WTC11 (cell line): ENCODE results near the gene SPSB2. TPM values are rescaled to one million over a fixed set of nuclear protein-coding genes. Genes with fewer than 3 reads are reported as not detected.

Source experiments
- ATAC-seq: fragments of 200-7000 bp; cut with Tn5 transposase; 2 replicates; pipeline ENCODE4 v1.10.0; 2021; ENCODE audit warnings: mild to moderate bottlenecking, moderate library complexity
- CTCF ChIA-PET: fragments of 300-600 bp; sonication (Branson Sonifier 250); formaldehyde crosslinking; loops from one replicate; lab custom pipeline; 2021; ENCODE audit warnings: antibody characterized with exemption; lab: Charles Lee
- POLR2A ChIA-PET: fragments of 350-600 bp; sonication (Branson Sonifier 250); formaldehyde crosslinking; loops from one replicate; lab custom pipeline; 2021; ENCODE audit warnings: antibody characterized with exemption; lab: Charles Lee
- DNase-seq: peaks from one replicate; pipeline ENCODE4 v3.0.0; 2021; ENCODE audit warnings: low spot score
- H3K27ac Mint-ChIP-seq: 2 replicates; pipeline ENCODE4 v1.8.0; 2021; ENCODE audit warnings: mixed read lengths
- H3K27me3 Mint-ChIP-seq: 2 replicates; pipeline ENCODE4 v1.8.0; 2021; ENCODE audit warnings: low read depth, mild to moderate bottlenecking, moderate library complexity, mixed read lengths
- H3K36me3 Mint-ChIP-seq: 2 replicates; pipeline ENCODE4 v1.8.0; 2021; ENCODE audit warnings: mixed read lengths
- H3K4me1 Mint-ChIP-seq: 2 replicates; pipeline ENCODE4 v1.8.0; 2022; ENCODE audit warnings: mixed read lengths
- H3K4me3 Mint-ChIP-seq: 2 replicates; pipeline ENCODE4 v1.8.0; 2021; ENCODE audit warnings: mild to moderate bottlenecking, moderate library complexity, mixed read lengths
- H3K9me3 Mint-ChIP-seq: 2 replicates; pipeline ENCODE4 v1.8.0; 2021; ENCODE audit warnings: mixed read lengths
- GRHL2 ChIP-seq: fragments of 250-450 bp; sonication (Bioruptor Pico); IDR thresholded peaks from 2 replicates; pipeline ENCODE4 v1.8.0; 2022; ENCODE audit warnings: mild to moderate bottlenecking, moderate library complexity; ENCODE audit not compliant: insufficient replicate concordance, severe bottlenecking
- GTF2I ChIP-seq: fragments of 250-450 bp; sonication (Bioruptor Pico); conservative IDR thresholded peaks from 2 replicates; pipeline ENCODE4 v1.4.0; 2021; ENCODE audit warnings: mild to moderate bottlenecking
- IRF2 ChIP-seq: sonication (generic); formaldehyde crosslinking; IDR thresholded peaks from 2 replicates; pipeline ENCODE4 v1.8.0; 2022; ENCODE audit warnings: low read depth, missing genetic modification reagents, borderline replicate concordance
- MYBL2 ChIP-seq: sonication (generic); formaldehyde crosslinking; IDR thresholded peaks from 2 replicates; pipeline ENCODE4 v1.8.1; 2023; ENCODE audit warnings: mild to moderate bottlenecking, moderate library complexity, missing genetic modification reagents
- NFE2L1 ChIP-seq: sonication (generic); formaldehyde crosslinking; IDR thresholded peaks from 2 replicates; pipeline ENCODE4 v1.8.1; 2023; ENCODE audit warnings: missing genetic modification reagents
- NR1H2 ChIP-seq: sonication (generic); formaldehyde crosslinking; IDR thresholded peaks from 2 replicates; pipeline ENCODE4 v1.9.0; 2021; ENCODE audit warnings: mild to moderate bottlenecking, moderate library complexity, missing genetic modification reagents
- PRRX2 ChIP-seq: fragments of 250-450 bp; sonication (Bioruptor Pico); IDR thresholded peaks from 2 replicates; pipeline ENCODE4 v1.8.0; 2021; ENCODE audit warnings: mild to moderate bottlenecking
- RORB ChIP-seq: fragments of 250-450 bp; sonication (Bioruptor Pico); IDR thresholded peaks from 2 replicates; pipeline ENCODE4 v1.9.0; 2021; ENCODE audit warnings: mild to moderate bottlenecking
- SMAD3 ChIP-seq: sonication (generic); formaldehyde crosslinking; IDR thresholded peaks from 2 replicates; pipeline ENCODE4 v1.8.0; 2022; ENCODE audit warnings: missing genetic modification reagents, mild to moderate bottlenecking, borderline replicate concordance
- TCF7 ChIP-seq: sonication (generic); formaldehyde crosslinking; IDR thresholded peaks from 2 replicates; pipeline ENCODE4 v1.8.0; 2022; ENCODE audit warnings: mild to moderate bottlenecking, low read depth, missing genetic modification reagents, moderate library complexity
- ZBTB21 ChIP-seq: sonication (generic); formaldehyde crosslinking; IDR thresholded peaks from 2 replicates; pipeline ENCODE4 v1.8.1; 2023; ENCODE audit warnings: mild to moderate bottlenecking, missing genetic modification reagents, borderline replicate concordance
- ZNF263 ChIP-seq: sonication (generic); formaldehyde crosslinking; IDR thresholded peaks from 2 replicates; pipeline ENCODE4 v1.8.1; 2022; ENCODE audit warnings: low read depth, mild to moderate bottlenecking, moderate library complexity, missing genetic modification reagents
- ZNF396 ChIP-seq: fragments of 250-450 bp; sonication (Bioruptor Pico); IDR thresholded peaks from 2 replicates; pipeline ENCODE4 v1.8.0; 2021; ENCODE audit warnings: mild to moderate bottlenecking, moderate library complexity, borderline replicate concordance
- ZNF671 ChIP-seq: fragments of 250-450 bp; sonication (Bioruptor Pico); IDR thresholded peaks from 2 replicates; pipeline ENCODE4 v1.8.0; 2021; ENCODE audit warnings: mild to moderate bottlenecking
- total RNA-seq: library from RNA; stranded (reverse); gene quantifications from 3 replicates; pipeline ENCODE4 v1.2.3, GENCODE V29; 2021
- TF ChIP-seq, protein P1 (sequence below): sonication (generic); formaldehyde crosslinking; IDR thresholded peaks from 2 replicates; pipeline ENCODE4 v1.8.0; 2022; ENCODE audit warnings: mild to moderate bottlenecking, missing genetic modification reagents
- TF ChIP-seq, protein P2 (sequence below): fragments of 250-450 bp; sonication (Bioruptor Pico); IDR thresholded peaks from 2 replicates; pipeline ENCODE4 v1.9.0; 2021; ENCODE audit warnings: mild to moderate bottlenecking
- TF ChIP-seq, protein P3 (sequence below): fragments of 250-450 bp; sonication (Bioruptor Pico); IDR thresholded peaks from 2 replicates; pipeline ENCODE4 v2.1.2; 2022; ENCODE audit warnings: mild to moderate bottlenecking, moderate library complexity
- TF ChIP-seq, protein P4 (sequence below): sonication (generic); formaldehyde crosslinking; IDR thresholded peaks from 2 replicates; pipeline ENCODE4 v1.8.1; 2022; ENCODE audit warnings: low read depth, missing genetic modification reagents, borderline replicate concordance
- TF ChIP-seq, protein P5 (sequence below): sonication (generic); formaldehyde crosslinking; IDR thresholded peaks from 2 replicates; pipeline ENCODE4 v1.8.0; 2023; ENCODE audit warnings: missing genetic modification reagents
- TF ChIP-seq, protein P6 (sequence below): sonication (generic); formaldehyde crosslinking; IDR thresholded peaks from 2 replicates; pipeline ENCODE4 v1.8.1; 2023; ENCODE audit warnings: mild to moderate bottlenecking, missing genetic modification reagents
- TF ChIP-seq, protein P7 (sequence below): sonication (generic); formaldehyde crosslinking; IDR thresholded peaks from 2 replicates; pipeline ENCODE4 v1.8.0; 2023; ENCODE audit warnings: mild to moderate bottlenecking, missing genetic modification reagents

Gene SPSB2
- total RNA-seq, 1 experiment from 2014 or later = 25.5 TPM

DNA sequence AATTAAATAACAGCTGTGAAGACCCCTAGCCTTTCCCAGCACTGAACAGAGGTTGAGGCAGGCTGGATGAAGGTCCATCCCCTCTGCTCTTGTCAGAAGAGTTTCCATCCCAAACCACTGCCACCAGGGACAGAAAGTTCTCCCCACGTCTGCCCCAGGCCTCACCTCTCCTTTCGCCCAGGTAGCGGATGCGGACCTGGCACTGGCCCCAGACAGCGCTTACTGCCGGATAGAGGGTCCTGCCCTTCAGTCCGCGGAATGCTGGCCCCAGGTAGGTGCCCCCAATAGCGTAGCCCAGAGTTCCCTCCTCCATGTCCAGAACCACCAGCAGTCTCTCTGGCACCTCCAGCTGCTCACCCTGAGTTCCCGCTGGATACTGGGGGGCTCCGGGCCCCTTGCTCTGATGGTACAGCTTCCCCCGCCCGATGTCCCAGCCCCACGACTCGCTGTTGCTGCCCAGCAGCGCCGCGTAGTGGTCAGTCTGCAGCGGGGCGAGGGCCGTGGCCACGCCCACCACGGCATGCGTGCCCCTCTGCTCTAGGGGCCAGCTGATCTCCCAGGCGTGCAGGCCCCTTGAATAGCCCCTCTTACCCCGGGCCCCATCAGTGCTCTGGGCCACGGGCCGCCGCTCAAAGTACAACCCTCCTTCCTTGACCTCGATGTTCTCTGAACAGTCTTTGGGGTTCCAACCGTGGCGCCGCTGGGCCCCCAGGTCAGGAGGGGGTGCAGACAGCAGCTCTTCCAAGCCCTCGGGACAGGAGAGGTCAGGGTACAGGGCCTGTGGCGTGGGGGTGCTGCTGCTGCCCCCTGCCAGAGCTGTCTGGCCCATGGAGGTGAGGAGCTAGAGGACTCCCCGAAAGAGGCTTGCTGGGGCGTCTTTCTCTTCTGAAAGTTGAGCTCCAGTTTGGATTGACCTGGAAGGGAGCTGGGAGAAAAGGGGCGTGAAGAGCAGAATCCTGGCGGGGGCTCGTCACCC, 742 bp downstream of the SPSB2 start (continued):
- TF ChIP-seq, protein P1, sequence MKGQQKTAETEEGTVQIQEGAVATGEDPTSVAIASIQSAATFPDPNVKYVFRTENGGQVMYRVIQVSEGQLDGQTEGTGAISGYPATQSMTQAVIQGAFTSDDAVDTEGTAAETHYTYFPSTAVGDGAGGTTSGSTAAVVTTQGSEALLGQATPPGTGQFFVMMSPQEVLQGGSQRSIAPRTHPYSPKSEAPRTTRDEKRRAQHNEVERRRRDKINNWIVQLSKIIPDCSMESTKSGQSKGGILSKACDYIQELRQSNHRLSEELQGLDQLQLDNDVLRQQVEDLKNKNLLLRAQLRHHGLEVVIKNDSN (CRISPR knock-in tag) = peak; percentile 52; the same call in 1 of the 2 replicates
- TF ChIP-seq IRF2 (CRISPR knock-in tag) (no peak), ZNF396 (CRISPR knock-in tag) (no peak), MYBL2 (CRISPR knock-in tag) (no peak), PRRX2 (CRISPR knock-in tag) (peak; percentile 15; the same call in 1 of the 2 replicates), ZNF263 (CRISPR knock-in tag) (no peak), GTF2I (CRISPR knock-in tag) (no peak), ZNF671 (CRISPR knock-in tag) (0 out of 2 replicates have a peak, but pooled peaks have one; percentile 13), ZBTB21 (CRISPR knock-in tag) (peak; percentile 26; the same call in 1 of the 2 replicates)
- TF ChIP-seq, protein P2, sequence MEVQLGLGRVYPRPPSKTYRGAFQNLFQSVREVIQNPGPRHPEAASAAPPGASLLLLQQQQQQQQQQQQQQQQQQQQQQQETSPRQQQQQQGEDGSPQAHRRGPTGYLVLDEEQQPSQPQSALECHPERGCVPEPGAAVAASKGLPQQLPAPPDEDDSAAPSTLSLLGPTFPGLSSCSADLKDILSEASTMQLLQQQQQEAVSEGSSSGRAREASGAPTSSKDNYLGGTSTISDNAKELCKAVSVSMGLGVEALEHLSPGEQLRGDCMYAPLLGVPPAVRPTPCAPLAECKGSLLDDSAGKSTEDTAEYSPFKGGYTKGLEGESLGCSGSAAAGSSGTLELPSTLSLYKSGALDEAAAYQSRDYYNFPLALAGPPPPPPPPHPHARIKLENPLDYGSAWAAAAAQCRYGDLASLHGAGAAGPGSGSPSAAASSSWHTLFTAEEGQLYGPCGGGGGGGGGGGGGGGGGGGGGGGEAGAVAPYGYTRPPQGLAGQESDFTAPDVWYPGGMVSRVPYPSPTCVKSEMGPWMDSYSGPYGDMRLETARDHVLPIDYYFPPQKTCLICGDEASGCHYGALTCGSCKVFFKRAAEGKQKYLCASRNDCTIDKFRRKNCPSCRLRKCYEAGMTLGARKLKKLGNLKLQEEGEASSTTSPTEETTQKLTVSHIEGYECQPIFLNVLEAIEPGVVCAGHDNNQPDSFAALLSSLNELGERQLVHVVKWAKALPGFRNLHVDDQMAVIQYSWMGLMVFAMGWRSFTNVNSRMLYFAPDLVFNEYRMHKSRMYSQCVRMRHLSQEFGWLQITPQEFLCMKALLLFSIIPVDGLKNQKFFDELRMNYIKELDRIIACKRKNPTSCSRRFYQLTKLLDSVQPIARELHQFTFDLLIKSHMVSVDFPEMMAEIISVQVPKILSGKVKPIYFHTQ (CRISPR knock-in tag) = no peak
- TF ChIP-seq, protein P3, sequence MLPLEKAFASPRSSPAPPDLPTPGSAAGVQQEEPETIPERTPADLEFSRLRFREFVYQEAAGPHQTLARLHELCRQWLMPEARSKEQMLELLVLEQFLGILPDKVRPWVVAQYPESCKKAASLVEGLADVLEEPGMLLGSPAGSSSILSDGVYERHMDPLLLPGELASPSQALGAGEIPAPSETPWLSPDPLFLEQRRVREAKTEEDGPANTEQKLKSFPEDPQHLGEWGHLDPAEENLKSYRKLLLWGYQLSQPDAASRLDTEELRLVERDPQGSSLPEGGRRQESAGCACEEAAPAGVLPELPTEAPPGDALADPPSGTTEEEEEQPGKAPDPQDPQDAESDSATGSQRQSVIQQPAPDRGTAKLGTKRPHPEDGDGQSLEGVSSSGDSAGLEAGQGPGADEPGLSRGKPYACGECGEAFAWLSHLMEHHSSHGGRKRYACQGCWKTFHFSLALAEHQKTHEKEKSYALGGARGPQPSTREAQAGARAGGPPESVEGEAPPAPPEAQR = no peak
- TF ChIP-seq, protein P4, sequence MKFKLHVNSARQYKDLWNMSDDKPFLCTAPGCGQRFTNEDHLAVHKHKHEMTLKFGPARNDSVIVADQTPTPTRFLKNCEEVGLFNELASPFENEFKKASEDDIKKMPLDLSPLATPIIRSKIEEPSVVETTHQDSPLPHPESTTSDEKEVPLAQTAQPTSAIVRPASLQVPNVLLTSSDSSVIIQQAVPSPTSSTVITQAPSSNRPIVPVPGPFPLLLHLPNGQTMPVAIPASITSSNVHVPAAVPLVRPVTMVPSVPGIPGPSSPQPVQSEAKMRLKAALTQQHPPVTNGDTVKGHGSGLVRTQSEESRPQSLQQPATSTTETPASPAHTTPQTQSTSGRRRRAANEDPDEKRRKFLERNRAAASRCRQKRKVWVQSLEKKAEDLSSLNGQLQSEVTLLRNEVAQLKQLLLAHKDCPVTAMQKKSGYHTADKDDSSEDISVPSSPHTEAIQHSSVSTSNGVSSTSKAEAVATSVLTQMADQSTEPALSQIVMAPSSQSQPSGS = no peak
- TF ChIP-seq, protein P5, sequence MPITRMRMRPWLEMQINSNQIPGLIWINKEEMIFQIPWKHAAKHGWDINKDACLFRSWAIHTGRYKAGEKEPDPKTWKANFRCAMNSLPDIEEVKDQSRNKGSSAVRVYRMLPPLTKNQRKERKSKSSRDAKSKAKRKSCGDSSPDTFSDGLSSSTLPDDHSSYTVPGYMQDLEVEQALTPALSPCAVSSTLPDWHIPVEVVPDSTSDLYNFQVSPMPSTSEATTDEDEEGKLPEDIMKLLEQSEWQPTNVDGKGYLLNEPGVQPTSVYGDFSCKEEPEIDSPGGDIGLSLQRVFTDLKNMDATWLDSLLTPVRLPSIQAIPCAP (CRISPR knock-in tag) = no peak
- TF ChIP-seq, all 79 proteins: peak for 25

DNA sequence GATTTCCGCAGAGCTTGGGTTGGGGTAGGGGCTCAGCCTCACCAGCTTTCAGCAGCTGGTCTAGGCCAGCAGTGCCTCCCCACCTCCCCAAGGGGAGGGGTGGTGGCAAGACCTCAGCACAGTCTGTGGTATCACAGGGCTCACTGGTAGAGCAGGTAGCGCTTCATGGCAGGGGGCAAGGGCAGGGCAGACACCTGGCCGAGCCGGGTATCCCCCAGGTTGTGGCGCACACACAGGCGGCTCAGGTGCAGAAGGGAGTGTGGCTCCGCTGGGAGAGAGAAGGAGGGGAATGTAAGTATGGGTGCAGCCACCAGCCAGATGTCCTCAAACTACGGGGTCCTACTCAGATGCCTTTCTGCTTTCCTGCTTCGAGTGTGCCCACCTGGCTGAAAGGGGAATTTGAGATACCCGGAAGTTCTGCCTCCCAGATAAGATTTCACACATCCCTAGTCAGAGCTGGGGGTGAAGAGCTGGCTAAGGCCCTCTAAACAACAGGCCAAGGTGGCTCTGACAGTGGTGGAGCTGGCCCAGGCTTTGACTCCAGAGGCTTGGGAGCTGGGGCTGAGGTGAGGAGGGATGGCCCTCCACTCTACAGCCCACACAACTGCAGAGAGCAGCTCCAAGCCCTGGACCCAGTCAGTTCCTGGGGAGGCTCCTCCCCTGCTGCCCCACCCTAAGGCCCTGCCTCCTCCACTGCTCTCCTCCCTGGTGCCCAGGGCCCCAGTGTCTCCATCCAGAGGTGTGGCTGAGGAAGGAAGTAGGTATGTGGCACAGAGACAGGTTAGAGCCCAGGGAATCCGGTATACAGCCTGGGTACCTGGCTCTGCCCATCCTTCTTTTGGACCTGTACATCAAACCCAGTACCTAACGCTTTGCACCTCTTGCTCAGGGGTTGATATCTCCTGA, 1.8 kb downstream of the SPSB2 start:
- no peak for DNase-seq
- Mint-ChIP-seq H3K4me1 (peaks cover 52% of the 10 kb centered on the region), H3K36me3 (peaks cover 40% of the 10 kb centered on the region), H3K9me3 (no peaks in the 10 kb centered on the region), H3K27me3 (no peaks in the 10 kb centered on the region), H3K4me3 (peak overlapping the region; percentile 89), H3K27ac (peak overlapping the region; percentile 96)
- ATAC-seq = no peak
- POLR2A ChIA-PET = interaction anchor here (0.7 to 3.3 kb wide), 8 partner anchors 8 to 91 kb away, joined by 3 to 38 read pairs (median 10); partner anchors contain the start of genes C12orf57 and RNU7-1
- CTCF ChIA-PET = interaction anchor here (0.7 to 8.5 kb wide), 18 partner anchors 11 to 317 kb away, joined by 4 to 181 read pairs (median 18); partner anchors contain the start of genes C12orf57, CDCA3, ENO2 and LRRC23
- TF ChIP-seq TCF7 (CRISPR knock-in tag) (no peak), GRHL2 (CRISPR knock-in tag) (no peak), RORB (CRISPR knock-in tag) (no peak), SMAD3 (no peak), NFE2L1 (CRISPR knock-in tag) (0 out of 2 replicates have a peak, but pooled peaks have one; percentile 48), NR1H2 (CRISPR knock-in tag) (no peak)
- TF ChIP-seq, protein P6, sequence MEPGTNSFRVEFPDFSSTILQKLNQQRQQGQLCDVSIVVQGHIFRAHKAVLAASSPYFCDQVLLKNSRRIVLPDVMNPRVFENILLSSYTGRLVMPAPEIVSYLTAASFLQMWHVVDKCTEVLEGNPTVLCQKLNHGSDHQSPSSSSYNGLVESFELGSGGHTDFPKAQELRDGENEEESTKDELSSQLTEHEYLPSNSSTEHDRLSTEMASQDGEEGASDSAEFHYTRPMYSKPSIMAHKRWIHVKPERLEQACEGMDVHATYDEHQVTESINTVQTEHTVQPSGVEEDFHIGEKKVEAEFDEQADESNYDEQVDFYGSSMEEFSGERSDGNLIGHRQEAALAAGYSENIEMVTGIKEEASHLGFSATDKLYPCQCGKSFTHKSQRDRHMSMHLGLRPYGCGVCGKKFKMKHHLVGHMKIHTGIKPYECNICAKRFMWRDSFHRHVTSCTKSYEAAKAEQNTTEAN = 0 out of 2 replicates have a peak, but pooled peaks have one; percentile 11
- TF ChIP-seq, protein P7, sequence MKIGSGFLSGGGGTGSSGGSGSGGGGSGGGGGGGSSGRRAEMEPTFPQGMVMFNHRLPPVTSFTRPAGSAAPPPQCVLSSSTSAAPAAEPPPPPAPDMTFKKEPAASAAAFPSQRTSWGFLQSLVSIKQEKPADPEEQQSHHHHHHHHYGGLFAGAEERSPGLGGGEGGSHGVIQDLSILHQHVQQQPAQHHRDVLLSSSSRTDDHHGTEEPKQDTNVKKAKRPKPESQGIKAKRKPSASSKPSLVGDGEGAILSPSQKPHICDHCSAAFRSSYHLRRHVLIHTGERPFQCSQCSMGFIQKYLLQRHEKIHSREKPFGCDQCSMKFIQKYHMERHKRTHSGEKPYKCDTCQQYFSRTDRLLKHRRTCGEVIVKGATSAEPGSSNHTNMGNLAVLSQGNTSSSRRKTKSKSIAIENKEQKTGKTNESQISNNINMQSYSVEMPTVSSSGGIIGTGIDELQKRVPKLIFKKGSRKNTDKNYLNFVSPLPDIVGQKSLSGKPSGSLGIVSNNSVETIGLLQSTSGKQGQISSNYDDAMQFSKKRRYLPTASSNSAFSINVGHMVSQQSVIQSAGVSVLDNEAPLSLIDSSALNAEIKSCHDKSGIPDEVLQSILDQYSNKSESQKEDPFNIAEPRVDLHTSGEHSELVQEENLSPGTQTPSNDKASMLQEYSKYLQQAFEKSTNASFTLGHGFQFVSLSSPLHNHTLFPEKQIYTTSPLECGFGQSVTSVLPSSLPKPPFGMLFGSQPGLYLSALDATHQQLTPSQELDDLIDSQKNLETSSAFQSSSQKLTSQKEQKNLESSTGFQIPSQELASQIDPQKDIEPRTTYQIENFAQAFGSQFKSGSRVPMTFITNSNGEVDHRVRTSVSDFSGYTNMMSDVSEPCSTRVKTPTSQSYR (CRISPR knock-in tag) = no peak
